ENCODE data around the gene EVA1C. TPM values are rescaled to one million over a fixed set of nuclear protein-coding genes. Genes with fewer than 3 reads are reported as not detected.
"Not testable (repeated sequence)": the region's sequence is repeated elsewhere in the genome, so short reads cannot be mapped to it uniquely, and the experiment has no call there.

EVA1C gene
- total RNA-seq, 2 experiments from 2014 or later = 11.5 to 13.4 TPM

DNA sequence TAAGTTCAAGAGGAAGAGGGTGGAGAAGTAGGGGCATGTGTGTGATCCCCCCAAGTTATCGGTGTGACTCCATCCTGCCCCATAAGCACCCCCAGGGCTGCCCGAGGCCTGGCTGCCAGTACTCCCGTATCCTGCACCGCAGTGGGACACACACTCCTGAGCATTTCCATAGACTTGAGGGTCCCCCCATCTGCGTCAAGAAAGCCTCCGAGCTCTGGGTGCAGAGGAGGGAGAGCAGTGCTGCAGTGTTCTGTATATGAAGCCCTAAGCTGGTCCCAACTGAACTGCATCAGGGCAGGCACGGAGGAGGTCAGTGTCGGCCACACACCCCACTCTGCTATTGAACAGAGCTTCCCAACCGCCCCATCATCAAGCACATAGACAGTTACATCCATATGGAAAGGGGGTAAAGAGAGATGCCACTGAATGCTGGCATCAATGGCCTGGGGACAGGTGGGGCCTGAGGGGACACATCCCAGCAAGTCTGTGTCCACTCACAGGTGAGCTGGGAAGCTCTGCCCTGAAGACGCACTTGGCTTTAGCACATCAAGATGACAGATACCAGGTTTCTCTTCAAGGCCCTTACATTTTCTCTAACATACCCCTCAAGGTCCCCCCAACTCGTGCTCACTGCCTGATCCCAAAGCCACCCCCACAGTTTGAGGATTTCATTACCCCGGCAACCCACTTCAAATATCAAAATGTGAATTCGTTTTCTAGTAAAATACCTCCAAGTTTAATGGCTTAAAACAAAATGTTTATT lies 64.3 kb downstream of the EVA1C start:
- POLR2A ChIA-PET = no interaction called here
- CTCF ChIA-PET = no interaction called here

DNA sequence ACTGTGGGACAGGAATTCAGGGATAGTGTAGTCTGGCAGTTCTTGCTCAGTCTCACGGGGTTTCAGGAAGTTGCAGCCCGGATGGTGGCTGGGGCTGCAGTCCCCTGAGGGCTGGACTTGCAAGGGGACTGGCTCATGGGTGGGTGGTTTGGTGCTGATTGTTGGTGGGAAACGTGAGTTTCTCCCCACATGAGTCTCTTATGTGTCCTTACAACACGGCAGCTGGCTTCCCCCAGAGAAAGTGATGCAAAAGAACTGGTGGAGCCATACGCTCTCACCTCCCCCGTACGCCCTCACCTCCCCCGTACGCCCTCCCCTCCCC lies 64.9 kb downstream of the EVA1C start:
- ChIA-PET POLR2A (no interaction called here), CTCF (interaction anchor here (0.6 kb wide), 1 partner anchor 38 kb away, joined by 3 read pairs; no protein-coding TSS in a partner anchor)

DNA sequence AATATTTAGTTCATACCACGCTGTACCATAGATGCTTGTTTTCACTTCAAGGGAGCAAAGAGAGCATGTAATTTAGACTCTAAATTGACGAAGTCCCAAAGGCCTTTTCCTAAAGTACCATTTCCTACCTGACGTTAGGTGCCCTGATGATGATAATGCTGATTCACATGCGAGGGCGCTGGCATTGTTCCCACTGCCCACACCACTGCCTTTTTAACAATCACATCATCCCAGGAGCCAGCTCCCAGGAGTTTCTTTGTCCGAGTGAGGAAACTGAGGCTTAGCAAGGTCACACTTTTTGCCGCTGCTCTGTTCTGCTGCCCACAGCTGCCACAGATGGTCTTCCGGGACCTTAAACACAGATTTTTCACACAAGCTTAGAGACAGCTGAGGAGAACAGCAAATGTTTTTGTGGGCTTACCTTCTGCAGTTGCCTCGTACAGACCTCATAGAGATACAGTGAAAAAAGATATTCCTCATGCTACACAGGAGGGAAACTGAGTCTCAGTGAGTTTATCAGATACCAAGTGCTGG lies 69.4 kb downstream of the EVA1C start:
- POLR2A ChIA-PET = no interaction called here

DNA sequence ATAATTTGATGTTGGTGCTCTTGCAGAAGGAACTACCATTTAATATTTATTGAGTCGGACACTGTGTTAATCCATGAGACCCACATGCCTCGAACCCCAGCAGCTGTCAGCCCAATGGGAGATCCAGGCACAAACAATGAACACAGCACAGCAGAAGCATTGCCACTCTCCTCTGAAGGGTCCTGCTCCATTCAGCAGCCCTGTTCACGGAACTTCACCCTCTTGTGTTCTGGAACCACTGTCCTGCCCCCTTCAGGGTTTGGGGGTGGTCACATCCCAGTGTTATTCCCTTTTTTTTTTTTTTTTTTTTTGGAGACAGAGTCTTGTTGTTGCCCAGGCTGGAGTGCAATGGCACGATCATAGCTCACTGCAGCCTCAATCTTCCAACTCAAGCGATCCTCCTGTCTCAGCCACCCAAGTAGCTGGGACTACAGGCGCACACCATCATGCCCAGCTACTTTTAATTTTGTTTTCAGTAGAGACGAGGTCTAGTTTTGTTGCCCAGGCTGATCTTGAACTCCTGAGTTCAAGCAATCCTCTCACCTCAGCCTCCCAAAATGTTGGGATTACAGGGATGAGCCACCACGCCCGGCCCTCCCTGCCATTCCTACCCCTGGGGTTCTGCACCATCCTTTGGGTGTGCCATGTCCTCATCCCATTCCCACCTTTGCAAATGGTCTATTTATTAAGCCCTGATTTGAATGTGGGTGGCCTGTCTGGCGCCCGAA lies 70.2 kb downstream of the EVA1C start:
- POLR2A ChIA-PET = no interaction called here
- CTCF ChIA-PET = no interaction called here

More for the DNA sequence above, 69.4 kb downstream of the EVA1C start:
- CTCF ChIA-PET = no interaction called here

DNA sequence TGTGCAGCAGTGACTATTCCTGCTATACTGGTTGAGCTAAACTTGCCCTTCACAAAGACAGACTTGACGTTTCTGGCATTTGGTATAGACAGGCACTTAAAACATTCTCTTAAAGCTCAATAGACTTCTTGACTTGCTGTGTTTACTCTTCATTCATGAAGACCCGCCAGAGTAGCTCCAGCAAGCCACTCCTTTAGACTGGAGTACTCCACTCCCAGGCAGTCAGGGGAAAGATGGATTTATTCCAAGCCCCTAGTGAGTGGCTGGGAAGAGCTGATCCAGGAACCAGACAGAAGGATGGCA lies 70.7 kb downstream of the EVA1C start:
- POLR2A ChIA-PET = no interaction called here
- CTCF ChIA-PET = no interaction called here

DNA sequence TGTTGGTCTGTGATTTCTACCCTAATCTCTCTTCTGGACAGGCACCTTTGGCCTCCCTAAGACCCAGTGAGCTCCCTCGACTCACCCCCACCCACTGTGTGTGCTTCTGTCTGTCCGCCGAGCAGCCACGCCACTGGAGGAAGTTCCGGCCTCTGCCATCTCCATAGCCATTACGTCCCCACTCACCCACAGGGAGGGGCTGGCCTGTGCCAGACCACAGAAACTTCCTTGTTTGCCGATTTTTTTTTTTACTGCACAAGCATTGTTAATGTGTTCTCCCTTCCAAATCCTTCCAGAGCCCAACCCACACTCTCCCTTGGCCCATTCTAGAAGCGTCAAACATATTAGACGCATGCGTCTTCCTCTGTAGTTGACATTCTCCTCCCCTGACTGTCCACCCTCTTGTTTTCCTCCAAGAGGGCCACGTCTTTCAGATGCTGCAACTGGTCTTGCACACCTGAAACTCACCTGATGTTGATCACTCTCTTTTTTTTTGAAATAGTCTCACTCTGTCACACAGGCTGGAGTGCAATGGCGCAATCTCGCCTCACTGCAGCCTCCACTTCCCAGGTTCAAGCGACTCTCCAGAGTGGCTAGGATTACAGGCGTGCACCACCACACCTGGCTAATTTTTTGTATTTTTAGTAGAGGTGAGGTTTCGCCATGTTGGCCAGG lies 72.3 kb downstream of the EVA1C start:
- CTCF ChIA-PET = no interaction called here
- POLR2A ChIA-PET = no interaction called here

DNA sequence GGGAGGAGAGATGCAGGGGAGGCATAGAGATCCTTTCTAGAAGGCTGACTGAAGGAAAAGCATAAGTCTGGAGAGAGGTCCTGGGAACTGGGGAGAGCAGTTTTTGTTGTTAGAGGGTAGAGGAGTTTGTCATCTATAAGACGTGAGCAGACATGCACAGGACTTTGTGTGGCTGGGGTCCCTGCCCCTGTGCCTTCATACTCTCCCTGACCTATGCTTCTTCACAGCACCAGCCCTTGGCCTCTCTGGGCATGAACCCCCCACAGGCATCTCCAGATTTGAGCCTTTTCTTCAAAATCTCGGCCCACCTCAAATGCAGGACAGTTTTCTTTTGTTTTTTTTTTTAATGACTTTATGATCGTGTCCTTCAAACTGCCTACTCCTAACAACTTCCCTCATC lies 79.9 kb downstream of the EVA1C start:
- POLR2A ChIA-PET = no interaction called here
- CTCF ChIA-PET = no interaction called here

DNA sequence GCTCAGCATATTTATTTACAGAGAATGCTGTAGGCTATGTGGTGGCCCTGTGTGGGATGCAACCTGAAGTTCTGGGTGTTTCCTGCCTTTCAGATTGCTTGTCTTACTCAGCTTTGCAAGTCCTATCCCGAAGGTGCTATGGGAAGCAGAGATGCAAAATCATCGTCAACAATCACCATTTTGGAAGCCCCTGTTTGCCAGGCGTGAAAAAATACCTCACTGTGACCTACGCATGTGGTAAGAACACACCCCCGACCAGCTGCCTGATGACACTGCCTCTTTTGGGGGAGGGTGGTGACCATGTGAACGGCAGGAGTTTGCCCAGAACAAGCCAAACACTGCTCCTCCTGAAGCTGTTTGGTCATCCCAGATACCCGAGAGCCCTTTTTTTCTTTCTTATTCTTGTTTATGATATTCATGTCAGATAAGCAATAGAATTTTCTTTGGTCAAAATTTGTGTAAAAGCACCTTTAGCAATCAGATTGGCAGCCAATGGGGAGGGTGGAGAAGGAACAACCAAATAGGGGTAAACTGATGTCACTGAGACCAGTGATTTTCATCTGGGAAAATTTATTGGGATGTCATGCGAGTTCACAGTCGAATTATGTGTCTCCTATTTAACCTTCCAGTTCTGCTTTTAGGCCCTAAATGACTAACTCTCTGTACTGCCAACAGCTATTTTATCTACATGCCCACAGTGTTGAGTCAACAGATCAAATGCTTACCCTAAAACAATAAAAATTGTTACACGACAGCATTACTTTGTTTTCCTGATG lies 82.6 kb downstream of the EVA1C start:
- POLR2A ChIA-PET = no interaction called here
- CTCF ChIA-PET = no interaction called here

DNA sequence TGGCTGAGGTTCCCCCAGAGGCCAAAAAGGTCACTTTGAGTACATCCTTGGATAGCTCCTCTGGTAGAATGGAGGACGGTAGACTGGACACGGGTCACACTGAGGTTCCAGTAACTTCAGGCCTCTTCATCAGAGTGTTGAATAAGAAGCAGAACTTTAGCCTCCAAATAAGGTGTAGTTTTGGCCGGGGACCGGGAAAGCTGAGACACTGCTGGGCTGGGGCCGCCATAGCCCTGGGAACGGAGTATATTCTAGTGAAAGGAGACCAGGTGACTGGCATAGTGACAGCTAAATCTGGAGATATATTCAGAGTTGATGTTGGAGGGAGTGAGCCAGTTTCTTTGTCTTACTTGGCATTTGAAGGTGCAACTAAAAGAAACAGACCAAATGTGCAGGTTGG lies 84.1 kb downstream of the EVA1C start:
- ChIA-PET POLR2A (no interaction called here), CTCF (no interaction called here)

DNA sequence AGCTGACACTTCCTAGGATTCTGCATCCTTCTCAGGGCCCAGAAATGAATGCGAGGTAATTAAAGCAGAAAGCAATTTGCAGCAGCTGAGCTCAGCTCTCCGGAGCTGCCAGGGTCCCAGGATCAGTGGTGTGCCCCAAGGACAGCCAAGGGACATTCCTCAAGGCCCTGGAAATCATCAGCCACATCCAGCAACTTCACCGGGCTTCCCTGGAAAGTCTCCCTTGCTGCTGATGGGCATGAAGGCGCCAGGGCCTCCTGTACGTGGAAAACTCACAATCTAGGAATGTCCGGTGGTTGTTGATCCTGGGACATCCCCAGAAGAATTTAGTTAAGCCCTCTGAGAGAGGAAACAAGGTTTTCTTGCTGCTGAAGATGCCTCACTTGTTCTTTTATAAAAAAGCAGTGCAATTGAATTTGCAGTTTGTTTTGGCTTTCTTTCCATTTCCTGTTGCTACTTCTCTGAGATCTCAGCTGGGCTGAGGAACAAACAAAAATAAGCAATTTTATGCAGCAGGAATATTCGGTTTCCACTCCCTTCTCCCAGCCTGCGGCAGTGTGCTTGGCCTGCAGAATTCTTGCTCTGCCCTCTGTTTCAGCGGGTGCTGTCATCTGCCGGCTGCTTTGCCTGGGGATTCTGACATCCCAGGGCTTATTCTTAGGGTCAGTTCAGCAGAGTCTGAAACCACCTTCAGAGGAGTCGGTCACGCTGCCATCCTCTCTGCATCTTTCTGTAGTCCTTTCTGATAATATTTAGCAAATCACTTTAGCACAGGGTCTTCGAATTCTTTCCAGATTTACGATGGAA lies 86.9 kb downstream of the EVA1C start:
- ChIA-PET CTCF (no interaction called here), POLR2A (no interaction called here)

DNA sequence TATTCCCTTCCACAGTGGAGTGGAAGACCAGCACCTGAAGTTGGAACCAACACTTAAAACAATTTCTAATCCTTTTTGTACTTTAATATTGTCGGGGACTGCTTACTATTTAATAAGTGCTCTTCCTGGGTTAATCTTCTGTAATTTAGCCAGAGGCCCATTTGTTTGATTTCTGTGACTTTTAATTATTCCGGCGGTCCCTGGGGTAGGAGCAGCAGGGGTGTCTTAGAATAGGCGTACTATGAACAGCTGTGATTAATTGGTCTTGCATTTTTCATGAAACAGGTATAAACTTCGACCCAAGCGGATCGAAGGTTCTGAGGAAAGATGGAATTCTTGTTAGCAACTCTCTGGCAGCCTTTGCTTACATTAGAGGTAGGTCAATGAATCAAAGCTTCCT lies 91.1 kb downstream of the EVA1C start:
- POLR2A ChIA-PET, CTCF ChIA-PET: not testable (repeated sequence)

DNA sequence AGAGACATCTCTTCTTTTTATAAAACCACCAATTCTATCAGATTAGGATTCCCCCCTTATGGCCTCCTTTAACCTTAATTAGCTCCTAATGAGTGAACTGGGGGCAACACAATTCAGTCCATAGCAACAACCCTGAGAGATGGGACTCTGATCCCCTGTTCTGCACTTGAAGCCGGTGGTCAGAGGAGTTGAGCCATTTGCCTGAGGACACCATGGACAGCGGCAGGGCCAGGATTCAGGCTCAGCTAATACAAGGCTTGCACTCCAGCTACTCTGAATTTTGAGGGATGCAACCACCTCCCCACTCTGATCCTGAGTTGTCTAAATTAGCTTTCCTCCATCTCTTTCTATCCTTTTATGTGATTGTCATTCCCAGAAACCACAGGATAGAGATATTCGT lies 93.3 kb downstream of the EVA1C start:
- CTCF ChIA-PET = interaction anchor here (0.7 kb wide), 1 partner anchor 119 kb away, joined by 3 read pairs; no protein-coding TSS in a partner anchor
- POLR2A ChIA-PET = not testable (repeated sequence)

DNA sequence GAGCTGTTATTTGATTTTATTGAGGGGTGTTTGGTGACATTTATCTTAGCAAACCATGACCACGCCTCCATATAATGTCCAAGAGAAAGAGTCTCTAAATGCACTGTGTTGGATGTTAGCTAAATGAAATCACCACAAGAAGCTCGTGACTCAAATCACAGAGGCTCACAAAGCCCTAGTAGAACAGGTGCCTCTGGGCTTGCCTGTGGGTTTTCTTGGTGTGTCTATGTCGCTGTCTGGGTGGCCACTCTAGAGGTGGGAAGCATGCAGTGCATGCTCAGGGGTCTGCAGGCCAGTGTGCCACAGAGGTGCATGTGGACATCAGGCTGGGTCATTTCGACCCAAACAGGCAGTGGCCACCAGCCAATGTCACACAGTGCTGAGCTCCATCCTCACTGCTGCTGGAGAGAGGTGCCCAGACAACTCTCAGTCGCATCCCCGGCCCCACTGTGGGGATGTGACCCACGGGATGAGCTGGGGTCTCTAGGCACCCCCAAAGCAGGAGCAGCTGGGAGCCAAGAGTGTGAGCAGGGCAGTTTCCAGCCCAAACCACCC lies 94.0 kb downstream of the EVA1C start:
- CTCF ChIA-PET, POLR2A ChIA-PET: not testable (repeated sequence)

DNA sequence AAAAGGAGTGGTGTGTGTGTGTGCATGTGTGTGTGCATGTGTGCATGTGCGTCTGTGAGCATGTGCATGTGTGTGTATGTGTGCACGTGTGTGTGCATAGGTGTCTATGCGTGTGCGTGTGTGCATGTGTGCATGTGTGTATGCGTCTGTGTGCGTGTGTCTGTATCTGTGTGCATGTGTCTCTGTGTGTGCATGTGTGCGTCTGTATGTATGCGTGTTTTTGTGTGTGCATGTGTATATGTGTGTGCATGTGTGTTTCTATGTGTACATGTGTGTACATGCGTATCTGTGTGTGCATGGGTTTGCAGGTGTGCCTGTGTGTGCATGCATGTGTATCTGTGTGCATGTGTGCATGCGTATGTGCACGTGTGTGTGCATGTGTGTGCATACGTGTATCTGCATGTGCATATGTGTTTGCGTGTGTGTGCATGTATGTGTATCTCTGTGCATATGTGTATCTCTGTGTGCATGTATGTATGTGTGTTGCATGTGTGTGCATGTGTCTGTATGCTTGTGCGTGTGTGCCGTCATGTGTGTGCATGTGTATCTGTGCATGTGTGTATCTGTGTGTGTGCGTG lies 94.9 kb downstream of the EVA1C start:
- ChIA-PET POLR2A (no interaction called here), CTCF (no interaction called here)

DNA sequence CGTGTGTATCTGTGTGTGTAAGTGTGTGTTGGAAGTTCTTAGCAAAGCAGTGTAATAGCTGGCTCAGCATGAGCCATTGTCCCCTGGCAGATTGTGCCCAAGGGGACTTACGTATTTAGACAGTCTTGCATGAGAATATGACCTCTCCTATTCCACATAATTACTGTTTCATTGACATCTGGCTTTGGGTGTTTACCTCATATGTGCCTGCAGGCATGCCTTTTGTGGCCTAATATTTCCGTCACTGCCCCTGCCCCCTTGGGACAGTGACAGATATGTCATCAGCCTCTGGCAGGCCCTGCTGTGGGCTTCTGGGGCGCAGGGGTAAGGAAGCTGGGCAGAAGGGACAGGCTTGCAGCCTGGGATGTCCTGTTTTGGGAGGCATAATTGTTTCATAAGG lies 95.5 kb downstream of the EVA1C start:
- POLR2A ChIA-PET, CTCF ChIA-PET: not testable (repeated sequence)

DNA sequence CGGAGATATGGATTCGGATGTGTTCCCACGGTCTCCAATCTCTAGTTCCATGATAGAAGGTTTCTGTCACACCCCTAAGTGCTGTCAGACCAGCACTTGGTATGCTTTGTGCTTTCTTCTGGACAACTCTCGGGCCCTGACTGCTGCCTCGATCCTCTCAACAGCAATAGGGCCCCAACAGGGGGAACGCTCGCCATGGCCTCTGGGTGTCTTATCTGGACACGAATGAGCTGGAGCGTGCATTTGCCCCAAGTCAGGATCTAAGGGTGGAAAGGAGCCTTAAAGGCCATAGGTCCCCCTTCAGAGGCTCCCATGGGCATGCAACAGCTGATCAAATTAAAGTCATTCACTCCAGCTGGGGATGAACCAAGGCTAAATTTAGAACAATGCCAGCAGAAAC lies 96.1 kb downstream of the EVA1C start:
- ChIA-PET CTCF (no interaction called here), POLR2A (no interaction called here)

DNA sequence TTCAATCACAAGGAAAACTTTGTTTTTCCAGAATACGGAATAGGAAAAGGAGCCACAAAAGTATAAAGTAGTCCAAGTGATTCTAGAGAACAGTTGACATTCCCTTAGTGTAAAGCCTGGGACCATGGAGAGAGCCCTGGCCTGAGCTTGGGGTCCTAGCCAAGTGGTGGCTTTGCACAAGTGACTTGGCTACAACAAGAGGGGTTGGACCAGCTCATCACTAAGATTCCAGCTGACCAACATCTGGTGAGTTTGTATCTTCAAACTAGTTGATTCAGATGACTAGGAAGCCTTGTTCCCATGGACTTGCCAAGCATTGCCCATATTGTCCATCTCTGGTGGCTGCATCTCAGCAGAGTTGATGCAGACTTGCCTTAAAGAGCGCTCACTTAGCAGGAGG lies 96.5 kb downstream of the EVA1C start:
- CTCF ChIA-PET, POLR2A ChIA-PET: not testable (repeated sequence)

DNA sequence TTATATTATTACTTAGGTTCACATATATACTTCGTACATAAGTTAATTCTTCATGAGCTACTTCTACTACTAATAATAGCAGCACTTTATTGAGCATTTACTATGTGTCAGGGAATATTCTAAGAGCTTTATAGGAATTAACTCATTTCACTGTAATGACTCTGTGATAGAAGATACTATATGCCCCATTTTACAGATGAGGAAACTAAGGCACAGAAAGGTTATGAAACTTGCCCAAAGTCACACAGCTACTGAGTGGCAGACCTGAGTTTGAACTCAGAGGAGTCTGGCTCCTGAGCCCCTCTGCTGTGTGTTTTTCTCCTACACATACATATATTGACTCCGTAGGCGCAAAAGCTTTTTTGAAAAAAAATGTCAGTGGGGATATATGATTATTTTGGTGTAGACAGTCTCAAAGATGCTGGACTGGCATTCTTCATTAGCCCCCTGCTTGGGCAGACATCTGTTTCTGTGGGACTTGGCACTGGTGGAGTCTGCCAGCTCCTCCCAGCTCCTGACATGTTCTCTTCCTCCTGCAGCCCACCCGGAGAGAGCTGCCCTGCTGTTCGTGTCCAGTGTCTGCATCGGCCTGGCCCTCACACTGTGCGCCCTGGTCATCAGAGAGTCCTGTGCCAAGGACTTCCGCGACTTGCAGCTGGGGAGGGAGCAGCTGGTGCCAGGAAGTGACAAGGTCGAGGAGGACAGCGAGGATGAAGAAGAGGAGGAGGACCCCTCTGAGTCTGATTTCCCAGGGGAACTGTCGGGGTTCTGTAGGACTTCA lies 102.0 kb downstream of the EVA1C start:
- ChIA-PET POLR2A (interaction anchor here (0.5 kb wide), 1 partner anchor 230 kb away, joined by 4 read pairs; no protein-coding TSS in a partner anchor), CTCF (interaction anchor here (1.3 kb wide), 1 partner anchor 12 kb away, joined by 3 read pairs; no protein-coding TSS in a partner anchor)

All from activated CD8-positive, alpha-beta memory T cell treated with anti-CD3 and anti-CD28 coated beads for 36 hours (primary cell).